Neural progenitor cell (in vitro differentiated cells): ENCODE results near the gene STARD10. TPM values are rescaled to one million over a fixed set of nuclear protein-coding genes. Genes with fewer than 3 reads are reported as not detected.

Experiments used
- DNase-seq: peaks from one replicate; pipeline ENCODE4 v3.0.0-alpha.2; 2016; ENCODE audit warnings: low spot score
- H2AFZ ChIP-seq: fragments of 200-600 bp; sonication (generic); replicated peaks from 2 replicates; pipeline ENCODE4 v1.6.1; 2016; ENCODE audit warnings: antibody characterized with exemption
- H3F3A ChIP-seq: fragments of 200-600 bp; sonication (generic); 2 replicates; pipeline ENCODE4 v1.6.1; 2016; ENCODE audit warnings: antibody characterized with exemption, low read depth
- H3K27ac ChIP-seq: fragments of 200-600 bp; sonication (generic); 2 replicates; pipeline ENCODE4 v1.5.1; 2016; ENCODE audit warnings: mild to moderate bottlenecking
- H3K27me3 ChIP-seq: fragments of 200-600 bp; sonication (generic); 2 replicates; pipeline ENCODE4 v1.6.1; 2016; ENCODE audit warnings: mild to moderate bottlenecking, moderate library complexity
- H3K36me3 ChIP-seq: fragments of 200-600 bp; sonication (generic); 2 replicates; pipeline ENCODE4 v1.5.1; 2016
- H3K4me1 ChIP-seq: fragments of 200-600 bp; sonication (generic); 2 replicates; pipeline ENCODE4 v1.6.1; 2016; ENCODE audit warnings: mixed run types
- H3K4me2 ChIP-seq: fragments of 200-600 bp; sonication (generic); 2 replicates; pipeline ENCODE4 v1.6.1; 2016
- H3K4me3 ChIP-seq: fragments of 200-600 bp; sonication (generic); 2 replicates; pipeline ENCODE4 v1.5.1; 2016
- H3K79me2 ChIP-seq: fragments of 200-600 bp; sonication (generic); 2 replicates; pipeline ENCODE4 v1.6.1; 2016; ENCODE audit warnings: low read depth
- H3K9ac ChIP-seq: fragments of 200-600 bp; sonication (generic); 2 replicates; pipeline ENCODE4 v1.6.1; 2016
- H3K9me3 ChIP-seq: fragments of 200-600 bp; sonication (generic); 2 replicates; pipeline ENCODE4 v1.5.1; 2016; ENCODE audit warnings: low read depth
- H4K20me1 ChIP-seq: fragments of 200-600 bp; sonication (generic); 2 replicates; pipeline ENCODE4 v1.6.1; 2016; ENCODE audit warnings: low read depth
- H3K27ac Mint-ChIP-seq: 3 replicates; pipeline ENCODE4 v1.8.0; 2021; ENCODE audit warnings: mixed read lengths
- H3K27me3 Mint-ChIP-seq: 2 replicates; pipeline ENCODE4 v1.8.0; 2022; ENCODE audit warnings: low read depth, mild to moderate bottlenecking, inconsistent platforms, moderate library complexity, mixed read lengths; ENCODE audit not compliant: insufficient read depth
- H3K36me3 Mint-ChIP-seq: 3 replicates; pipeline ENCODE4 v1.8.0; 2021; ENCODE audit warnings: mixed read lengths
- H3K4me1 Mint-ChIP-seq: 3 replicates; pipeline ENCODE4 v1.8.0; 2021; ENCODE audit warnings: mixed read lengths
- H3K4me3 Mint-ChIP-seq: 3 replicates; pipeline ENCODE4 v1.8.0; 2021; ENCODE audit warnings: mild to moderate bottlenecking, moderate library complexity, mixed read lengths
- H3K9me3 Mint-ChIP-seq: 3 replicates; pipeline ENCODE4 v1.8.0; 2020; ENCODE audit warnings: mixed read lengths
- CTCF ChIP-seq: fragments of 200-600 bp; sonication (generic); IDR thresholded peaks from 2 replicates; pipeline ENCODE4 v1.5.1; 2017; ENCODE audit warnings: antibody characterized with exemption, mild to moderate bottlenecking
- EZH2 ChIP-seq: fragments of 200-600 bp; sonication (generic); IDR thresholded peaks from 2 replicates; pipeline ENCODE4 v1.6.1; 2017; ENCODE audit warnings: antibody characterized with exemption, mild to moderate bottlenecking, moderate library complexity
- EZH2phosphoT487 ChIP-seq: fragments of 200-600 bp; sonication (generic); IDR thresholded peaks from 2 replicates; pipeline ENCODE4 v1.6.1; 2017; ENCODE audit warnings: antibody characterized with exemption
- total RNA-seq: library from RNA; depleted of rRNA; stranded (reverse); fragments of >200 nt; gene quantifications from 2 replicates; pipeline ENCODE4 v1.2.3, GENCODE V29; 2015; ENCODE audit warnings: low replicate concordance

The STARD10 gene
- total RNA-seq, 1 donor from 2014 or later: 13.0 TPM

GRCh38 chr11:72820439-72821139 lies 26.7 kb upstream of the STARD10 start:
- H2AFZ ChIP-seq: no peak overlapping the region
- Mint-ChIP-seq H3K27ac (no peak overlapping the region), H3K4me3 (peak overlapping the region; percentile 72), H3K4me1 (peaks cover 12% of the 10 kb centered on the region), H3K36me3 (peaks cover 3% of the 10 kb centered on the region), H3K9me3 (no peaks in the 10 kb centered on the region), H3K27me3 (peaks cover 7% of the 10 kb centered on the region)
- no peak overlapping the region for H3K4me2 ChIP-seq
- no peak overlapping the region for H3K9ac ChIP-seq
- no peak overlapping the region for H3K27ac ChIP-seq
- no peaks in the 10 kb centered on the region for H3K36me3 ChIP-seq
- no peaks in the 10 kb centered on the region for H4K20me1 ChIP-seq
- TF ChIP-seq CTCF (no peak), EZH2phosphoT487 (no peak), EZH2 (no peak)
- DNase-seq: no peak
- H3F3A ChIP-seq: peaks cover 3% of the 10 kb centered on the region
- H3K27me3 ChIP-seq: peaks cover 13% of the 10 kb centered on the region
- no peaks in the 10 kb centered on the region for H3K9me3 ChIP-seq
- H3K4me1 ChIP-seq: peaks cover 9% of the 10 kb centered on the region
- no peak overlapping the region for H3K4me3 ChIP-seq
- no peaks in the 10 kb centered on the region for H3K79me2 ChIP-seq

- Histone ChIP-seq H4K20me1 (no peaks in the 10 kb centered on the region), H2AFZ (no peak overlapping the region), H3K36me3 (no peaks in the 10 kb centered on the region), H3K79me2 (no peaks in the 10 kb centered on the region), H3K27ac (no peak overlapping the region), H3K9me3 (no peaks in the 10 kb centered on the region), H3K4me1 (peaks cover 16% of the 10 kb centered on the region), H3K9ac (no peak overlapping the region), H3F3A (peaks cover 19% of the 10 kb centered on the region), H3K27me3 (peaks cover 13% of the 10 kb centered on the region), H3K4me2 (no peak overlapping the region), H3K4me3 (no peak overlapping the region)
- TF ChIP-seq EZH2: no peak
- TF ChIP-seq EZH2phosphoT487: no peak
- TF ChIP-seq CTCF: no peak
- H3K4me3 Mint-ChIP-seq: no peak overlapping the region
- peaks cover 3% of the 10 kb centered on the region for H3K36me3 Mint-ChIP-seq
- H3K27ac Mint-ChIP-seq: no peak overlapping the region
- DNase-seq: no peak
- H3K4me1 Mint-ChIP-seq: peaks cover 19% of the 10 kb centered on the region
- no peaks in the 10 kb centered on the region for H3K9me3 Mint-ChIP-seq
- H3K27me3 Mint-ChIP-seq: peaks cover 7% of the 10 kb centered on the region
Observed at GRCh38 chr11:72818971-72819370, 25.1 kb upstream of the STARD10 start.

GRCh38 chr11:72817966-72818365 lies 24.1 kb upstream of the STARD10 start:
- no peak overlapping the region for H3K4me3 ChIP-seq
- no peak overlapping the region for H3K9ac ChIP-seq
- H3K36me3 ChIP-seq: no peaks in the 10 kb centered on the region
- H3K4me1 ChIP-seq: peaks cover 22% of the 10 kb centered on the region
- H3K9me3 Mint-ChIP-seq: no peaks in the 10 kb centered on the region
- H3K36me3 Mint-ChIP-seq: peaks cover 3% of the 10 kb centered on the region
- TF ChIP-seq EZH2phosphoT487: no peak
- TF ChIP-seq EZH2: no peak
- no peak for TF ChIP-seq CTCF
- H3K27ac Mint-ChIP-seq: no peak overlapping the region
- H3K27me3 ChIP-seq: peaks cover 13% of the 10 kb centered on the region
- H2AFZ ChIP-seq: no peak overlapping the region
- no peaks in the 10 kb centered on the region for H3K9me3 ChIP-seq
- no peak overlapping the region for H3K4me3 Mint-ChIP-seq
- H3K4me1 Mint-ChIP-seq: peaks cover 28% of the 10 kb centered on the region
- H3K4me2 ChIP-seq: no peak overlapping the region
- no peaks in the 10 kb centered on the region for H3K79me2 ChIP-seq
- H4K20me1 ChIP-seq: no peaks in the 10 kb centered on the region
- DNase-seq: no peak
- peaks cover 19% of the 10 kb centered on the region for H3F3A ChIP-seq
- H3K27me3 Mint-ChIP-seq: peaks cover 9% of the 10 kb centered on the region
- H3K27ac ChIP-seq: no peak overlapping the region
